WI38 (cell line): ENCODE results near the gene CERCAM.
A peak's percentile ranks its signal among the peaks of the same experiment; 100 is the strongest.
"Not testable (repeated sequence)": the region's sequence is repeated elsewhere in the genome, so short reads cannot be mapped to it uniquely, and the experiment has no call there.

Source experiments
- H3K4me3 ChIP-seq: 2 replicates; pipeline ENCODE4 v1.5.1; 2011; ENCODE audit warnings: low read depth, mild to moderate bottlenecking, control low read depth, low read length
- CTCF ChIP-seq: IDR thresholded peaks from 2 replicates; pipeline ENCODE4 v1.5.1; 2012; ENCODE audit warnings: low read depth, mild to moderate bottlenecking, control low read depth, low read length

CERCAM gene

GRCh38 chr9:128406848-128407391 lies 13.7 kb upstream of the CERCAM start:
- no peak for TF ChIP-seq CTCF

GRCh38 chr9:128408963-128409431 lies 11.7 kb upstream of the CERCAM start:
- no peak for TF ChIP-seq CTCF
- no peak overlapping the region for H3K4me3 ChIP-seq

More at GRCh38 chr9:128406848-128407391, 13.7 kb upstream of the CERCAM start:
- no peak overlapping the region for H3K4me3 ChIP-seq

- H3K4me3 ChIP-seq: no peak overlapping the region
- no peak for TF ChIP-seq CTCF
Observed at GRCh38 chr9:128409450-128409849, 11.2 kb upstream of the CERCAM start.

GRCh38 chr9:128409978-128410377 lies 10.7 kb upstream of the CERCAM start:
- peak; percentile 29; the same call in 1 of the 2 replicates for TF ChIP-seq CTCF
- H3K4me3 ChIP-seq: no peak overlapping the region

GRCh38 chr9:128411364-128412119 lies 9.1 kb upstream of the CERCAM start:
- H3K4me3 ChIP-seq: no peak overlapping the region
- TF ChIP-seq CTCF: no peak

- H3K4me3 ChIP-seq: no peak overlapping the region
- TF ChIP-seq CTCF: peak; percentile 67
Observed at GRCh38 chr9:128412120-128412790, 8.4 kb upstream of the CERCAM start.

- not testable (repeated sequence) for H3K4me3 ChIP-seq
Observed at GRCh38 chr9:128413728-128414127, 6.9 kb upstream of the CERCAM start.
